ENCODE data around the gene ROR2. TPM values are rescaled to one million over a fixed set of nuclear protein-coding genes. Genes with fewer than 3 reads are reported as not detected.

Gene ROR2
- total and polyA plus RNA-seq, 4 donors, result 1.6 to 5.8 TPM; not detected in 2

- 70 to 75% methylated on average over 3 of the region's 3 CpGs for whole genome bisulfite sequencing, 2 donors
- no peak overlapping the region for H3K4me3 ChIP-seq (ENCODE audit: low read length in 2 of 2)
- no peaks in the 10 kb centered on the region for H3K36me3 ChIP-seq (ENCODE audit: control insufficient read depth in 1 of 2, insufficient read depth in 2 of 2, low read length in 1 of 2)
- intact Hi-C loops (cut with DNase I), result no loop called here
- H3K9me3 ChIP-seq (ENCODE audit: control insufficient read depth, low read length), result no peaks in the 10 kb centered on the region
- peak; percentile 8 to 39 for DNase-seq
- H3K27ac ChIP-seq (ENCODE audit: low read depth in 1 of 2, low read length in 2 of 2), result no peak overlapping the region
- H3K27me3 ChIP-seq (ENCODE audit: control insufficient read depth in 1 of 2, insufficient read depth in 2 of 2, low read length in 1 of 2), result no peaks in the 10 kb centered on the region
- H3K4me1 ChIP-seq (ENCODE audit: control insufficient read depth in 1 of 2, insufficient read depth in 2 of 2, low read length in 2 of 2), result no peaks in the 10 kb centered on the region
- no peak for ATAC-seq (ENCODE audit: low FRiP score)
These were observed 115.3 kb downstream of the ROR2 start for GRCh38 chr9:91834740-91835139.

GRCh38 chr9:91833878-91834255 lies 116.2 kb downstream of the ROR2 start:
- intact Hi-C loops (cut with DNase I), result no loop called here
- no peaks in the 10 kb centered on the region for H3K36me3 ChIP-seq (ENCODE audit: control insufficient read depth in 1 of 2, insufficient read depth in 2 of 2, low read length in 1 of 2)
- H3K4me3 ChIP-seq (ENCODE audit: low read length in 2 of 2), result no peak overlapping the region
- peak in 1 of 2 donors; percentile 22 for DNase-seq
- WGBS, 2 donors, result 84 to 89% methylated on average over 7 of the region's 7 CpGs
- no peak for ATAC-seq (ENCODE audit: low FRiP score)
- no peaks in the 10 kb centered on the region for H3K4me1 ChIP-seq (ENCODE audit: control insufficient read depth in 1 of 2, insufficient read depth in 2 of 2, low read length in 2 of 2)
- no peak overlapping the region for H3K27ac ChIP-seq (ENCODE audit: low read depth in 1 of 2, low read length in 2 of 2)
- H3K9me3 ChIP-seq (ENCODE audit: control insufficient read depth, low read length), result no peaks in the 10 kb centered on the region
- H3K27me3 ChIP-seq (ENCODE audit: control insufficient read depth in 1 of 2, insufficient read depth in 2 of 2, low read length in 1 of 2), result no peaks in the 10 kb centered on the region

- 93 to 94% methylated on average over 25 of the region's 25 CpGs for whole genome bisulfite sequencing, 2 donors
These were observed 116.7 kb downstream of the ROR2 start for GRCh38 chr9:91833096-91833877.

GRCh38 chr9:91832322-91832721 lies 117.7 kb downstream of the ROR2 start:
- intact Hi-C loops (cut with DNase I), result no loop called here
- Histone ChIP-seq H3K27me3 (ENCODE audit: control insufficient read depth in 1 of 2, insufficient read depth in 2 of 2, low read length in 1 of 2) (no peaks in the 10 kb centered on the region), H3K9me3 (ENCODE audit: control insufficient read depth, low read length) (no peaks in the 10 kb centered on the region), H3K36me3 (ENCODE audit: control insufficient read depth in 1 of 2, insufficient read depth in 2 of 2, low read length in 1 of 2) (no peaks in the 10 kb centered on the region), H3K27ac (ENCODE audit: low read depth in 1 of 2, low read length in 2 of 2) (no peak overlapping the region), H3K4me1 (ENCODE audit: control insufficient read depth in 1 of 2, insufficient read depth in 2 of 2, low read length in 2 of 2) (no peaks in the 10 kb centered on the region), H3K4me3 (ENCODE audit: low read length in 2 of 2) (no peak overlapping the region)
- WGBS, 2 donors, result 95 to 97% methylated on average over 7 of the region's 7 CpGs
- DNase-seq, result peak in 1 of 2 donors; percentile 24
- no peak for ATAC-seq (ENCODE audit: low FRiP score)

More at GRCh38 chr9:91833096-91833877, 116.7 kb downstream of the ROR2 start:
- no peaks in the 10 kb centered on the region for H3K27me3 ChIP-seq (ENCODE audit: control insufficient read depth in 1 of 2, insufficient read depth in 2 of 2, low read length in 1 of 2)
- ATAC-seq (ENCODE audit: low FRiP score) (no peak), DNase-seq (peak; percentile 30 to 63)
- no peaks in the 10 kb centered on the region for H3K9me3 ChIP-seq (ENCODE audit: control insufficient read depth, low read length)
- H3K4me3 ChIP-seq (ENCODE audit: low read length in 2 of 2), result no peak overlapping the region
- no peaks in the 10 kb centered on the region for H3K36me3 ChIP-seq (ENCODE audit: control insufficient read depth in 1 of 2, insufficient read depth in 2 of 2, low read length in 1 of 2)
- H3K27ac ChIP-seq (ENCODE audit: low read depth in 1 of 2, low read length in 2 of 2), result no peak overlapping the region
- no peaks in the 10 kb centered on the region for H3K4me1 ChIP-seq (ENCODE audit: control insufficient read depth in 1 of 2, insufficient read depth in 2 of 2, low read length in 2 of 2)
- intact Hi-C loops (cut with DNase I), result no loop called here

- 84 to 91% methylated on average over 8 of the region's 8 CpGs for WGBS, 2 donors
- DNase-seq (peak in 1 of 2 donors; percentile 7), ATAC-seq (ENCODE audit: low FRiP score) (no peak)
- Histone ChIP-seq H3K4me1 (ENCODE audit: control insufficient read depth in 1 of 2, insufficient read depth in 2 of 2, low read length in 2 of 2) (no peaks in the 10 kb centered on the region), H3K9me3 (ENCODE audit: control insufficient read depth, low read length) (peaks cover 3% of the 10 kb centered on the region), H3K36me3 (ENCODE audit: control insufficient read depth in 1 of 2, insufficient read depth in 2 of 2, low read length in 1 of 2) (no peaks in the 10 kb centered on the region), H3K27me3 (ENCODE audit: control insufficient read depth in 1 of 2, insufficient read depth in 2 of 2, low read length in 1 of 2) (no peaks in the 10 kb centered on the region), H3K4me3 (ENCODE audit: low read length in 2 of 2) (no peak overlapping the region), H3K27ac (ENCODE audit: low read depth in 1 of 2, low read length in 2 of 2) (no peak overlapping the region)
- intact Hi-C loops (cut with DNase I), result no loop called here
These were observed 124.2 kb downstream of the ROR2 start for GRCh38 chr9:91825866-91826265.

- WGBS, 2 donors, result 61 to 69% methylated on average over 4 of the region's 4 CpGs
- Histone ChIP-seq H3K27me3 (ENCODE audit: control insufficient read depth in 1 of 2, insufficient read depth in 2 of 2, low read length in 1 of 2) (no peaks in the 10 kb centered on the region), H3K4me1 (ENCODE audit: control insufficient read depth in 1 of 2, insufficient read depth in 2 of 2, low read length in 2 of 2) (no peaks in the 10 kb centered on the region), H3K4me3 (ENCODE audit: low read length in 2 of 2) (no peak overlapping the region), H3K36me3 (ENCODE audit: control insufficient read depth in 1 of 2, insufficient read depth in 2 of 2, low read length in 1 of 2) (no peaks in the 10 kb centered on the region), H3K27ac (ENCODE audit: low read depth in 1 of 2, low read length in 2 of 2) (no peak overlapping the region), H3K9me3 (ENCODE audit: control insufficient read depth, low read length) (peaks cover 3% of the 10 kb centered on the region)
- ATAC-seq (ENCODE audit: low FRiP score) (no peak), DNase-seq (no peak)
- intact Hi-C loops (cut with DNase I), result no loop called here
These were observed 124.6 kb downstream of the ROR2 start for GRCh38 chr9:91825422-91825821.

GRCh38 chr9:91824601-91825305 lies 125.3 kb downstream of the ROR2 start:
- no peaks in the 10 kb centered on the region for H3K36me3 ChIP-seq (ENCODE audit: control insufficient read depth in 1 of 2, insufficient read depth in 2 of 2, low read length in 1 of 2)
- H3K9me3 ChIP-seq (ENCODE audit: control insufficient read depth, low read length), result peaks cover 3% of the 10 kb centered on the region
- no peaks in the 10 kb centered on the region for H3K27me3 ChIP-seq (ENCODE audit: control insufficient read depth in 1 of 2, insufficient read depth in 2 of 2, low read length in 1 of 2)
- 38 to 47% methylated on average over 18 of the region's 18 CpGs for WGBS, 2 donors
- ATAC-seq (ENCODE audit: low FRiP score), result no peak
- no peak overlapping the region for H3K27ac ChIP-seq (ENCODE audit: low read depth in 1 of 2, low read length in 2 of 2)
- no peaks in the 10 kb centered on the region for H3K4me1 ChIP-seq (ENCODE audit: control insufficient read depth in 1 of 2, insufficient read depth in 2 of 2, low read length in 2 of 2)
- intact Hi-C loops (cut with DNase I), result no loop called here
- peak in 1 of 2 donors; percentile 61 for DNase-seq
- no peak overlapping the region for H3K4me3 ChIP-seq (ENCODE audit: low read length in 2 of 2)

- Histone ChIP-seq H3K9me3 (ENCODE audit: control insufficient read depth, low read length) (peaks cover 3% of the 10 kb centered on the region), H3K4me3 (ENCODE audit: low read length in 2 of 2) (no peak overlapping the region), H3K4me1 (ENCODE audit: control insufficient read depth in 1 of 2, insufficient read depth in 2 of 2, low read length in 2 of 2) (no peaks in the 10 kb centered on the region), H3K27ac (ENCODE audit: low read depth in 1 of 2, low read length in 2 of 2) (no peak overlapping the region), H3K36me3 (ENCODE audit: control insufficient read depth in 1 of 2, insufficient read depth in 2 of 2, low read length in 1 of 2) (no peaks in the 10 kb centered on the region), H3K27me3 (ENCODE audit: control insufficient read depth in 1 of 2, insufficient read depth in 2 of 2, low read length in 1 of 2) (no peaks in the 10 kb centered on the region)
- ATAC-seq (ENCODE audit: low FRiP score) (no peak), DNase-seq (peak in 1 of 2 donors; percentile 6)
- 78% methylated on average over 4 of the region's 4 CpGs for WGBS, 2 donors
- intact Hi-C loops (cut with DNase I), result no loop called here
These were observed 125.9 kb downstream of the ROR2 start for GRCh38 chr9:91824151-91824550.

Measured in aorta (tissue), 5 donors.